Sigmoid colon (tissue), 7 donors: ENCODE results near the gene OVOL2. TPM values are rescaled to one million over a fixed set of nuclear protein-coding genes. Genes with fewer than 3 reads are reported as not detected.

ENCODE experiments used
- DNase-seq: peaks from one replicate; pipeline ENCODE4 v3.0.0-alpha.2; 2019
- H3K27ac ChIP-seq, 4 donors: fragments of 200-600 bp; sonication (generic); one replicate each; pipeline ENCODE4 v1.5.1; 2016 to 2019; ENCODE audit warnings: mild to moderate bottlenecking in 1 of 4
- H3K27me3 ChIP-seq, 3 donors: fragments of 200-600 bp; sonication (generic); one replicate each; pipeline ENCODE4 v1.5.1; 2019; ENCODE audit warnings: mild to moderate bottlenecking in 1 of 3
- H3K36me3 ChIP-seq, 4 donors: fragments of 200-600 bp; sonication (generic); one replicate each; pipeline ENCODE4 v1.5.1; 2016 to 2019
- H3K4me1 ChIP-seq, 4 donors: fragments of 200-600 bp; sonication (generic); one replicate each; pipeline ENCODE4 v1.5.1; 2017 to 2019
- H3K4me3 ChIP-seq, 4 donors: fragments of 200-600 bp; sonication (generic); one replicate each; pipeline ENCODE4 v1.5.1; 2017 to 2019; ENCODE audit warnings: mild to moderate bottlenecking in 2 of 4, moderate library complexity in 1 of 4
- H3K9me3 ChIP-seq, 4 donors: fragments of 200-600 bp in 3 of 4; sonication (generic) in 3 of 4; one replicate each; pipeline versions ENCODE4 v1.5.1 to v1.6.1; 2013 to 2019
- EP300 ChIP-seq, 4 donors: sonication (generic); formaldehyde crosslinking; IDR thresholded peaks; one replicate each; pipeline ENCODE4 v1.6.1; 2017; ENCODE audit warnings: antibody characterized with exemption in 4 of 4
- POLR2A ChIP-seq, 2 donors: fragments of 450-650 bp; IDR thresholded peaks; one replicate each; pipeline ENCODE4 v1.6.1; 2016; ENCODE audit warnings: antibody characterized with exemption in 2 of 2, mild to moderate bottlenecking in 2 of 2, moderate library complexity in 2 of 2
- POLR2AphosphoS5 ChIP-seq, 4 donors: sonication (generic); formaldehyde crosslinking; IDR thresholded peaks; one replicate each; pipeline ENCODE4 v1.6.1; 2017; ENCODE audit warnings: antibody characterized with exemption in 4 of 4
- WGBS, 2 donors: extraction: QIAGEN DNeasy Blood & Tissue Kit; methylation state at CpG; one replicate each; pipeline ENCODE4 v1.1.7; 2013; 5-methylcytosine and 5-hydroxymethylcytosine counted together
- intact Hi-C: fragments of 100-400 bp; cut with DNase I; formaldehyde crosslinking; loops from one replicate; pipeline ENCODE4 v1.15.1; 2023
- polyA plus RNA-seq, 3 donors: library from polyadenylated mRNA; stranded (reverse); fragments of 200-250 nt; gene quantifications; one replicate each; pipeline ENCODE4 v1.2.3, GENCODE V29; 2013
- total RNA-seq, 4 donors: library from RNA; depleted of rRNA; stranded (reverse); fragments of >200 nt; gene quantifications; one replicate each; pipeline ENCODE4 v1.1.0, GENCODE V29; 2016
- TF ChIP-seq, protein P1 (sequence below), 4 experiments: fragments of 450-650 bp in 3 of 4; fragments of 200-600 bp in 1 of 4; IDR thresholded peaks; one replicate each; pipeline ENCODE4 v1.5.1; 2016 to 2019; ENCODE audit warnings: antibody characterized with exemption in 4 of 4, mild to moderate bottlenecking in 3 of 4, moderate library complexity in 2 of 4
- donor health status: healthy with polysubstance abuse.
- donor health status: Bipolar disorder and iron deficiency.
- donor health status: healthy.

The OVOL2 gene
- total and polyA plus RNA-seq, 7 donors: 9.6 to 15.7 (median 13.2) TPM; not detected in 4

- no peak overlapping the region for H3K4me3 ChIP-seq
- TF ChIP-seq POLR2AphosphoS5 (IDR thresholded peaks at IDR 0.05) (no peak), EP300 (IDR thresholded peaks at IDR 0.05) (no peak)
- intact Hi-C loops: no loop called here
- no peaks in the 10 kb centered on the region for H3K36me3 ChIP-seq
- WGBS, 2 donors: 92 to 94% methylated on average over 10 of the region's 10 CpGs
- no peak for DNase-seq
- no peak overlapping the region for H3K27ac ChIP-seq
- H3K9me3 ChIP-seq: no peaks in the 10 kb centered on the region
- H3K27me3 ChIP-seq: no peaks in the 10 kb centered on the region
- no peaks in the 10 kb centered on the region for H3K4me1 ChIP-seq
Measured at GRCh38 chr20:18018100-18018499, 39.6 kb downstream of the OVOL2 start.

DNA sequence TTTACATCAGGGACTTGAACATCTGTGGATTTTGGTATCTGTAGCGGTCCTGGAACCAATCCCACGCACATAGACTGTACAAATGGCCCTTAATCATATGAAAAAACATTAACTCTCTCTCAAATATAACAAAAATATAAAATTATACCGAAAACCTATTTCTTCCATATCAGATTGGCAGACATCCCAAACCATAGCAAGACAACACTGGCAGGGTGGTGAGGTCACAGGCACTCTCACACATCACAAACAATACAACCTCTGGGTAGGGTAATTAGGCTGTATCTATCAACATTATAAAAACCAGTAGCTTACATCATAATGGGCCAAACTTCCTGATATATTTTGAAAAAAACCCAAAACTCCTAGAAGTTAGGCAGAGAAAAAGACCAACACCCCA is 40.9 kb downstream of the OVOL2 start:
- Histone ChIP-seq H3K4me3 (no peak overlapping the region), H3K36me3 (no peaks in the 10 kb centered on the region), H3K27me3 (no peaks in the 10 kb centered on the region), H3K9me3 (no peaks in the 10 kb centered on the region), H3K27ac (no peak overlapping the region), H3K4me1 (no peaks in the 10 kb centered on the region)
- WGBS, 2 donors: 29 to 72% methylated on average over 3 of the region's 3 CpGs
- intact Hi-C loops: no loop called here
- TF ChIP-seq EP300 (IDR thresholded peaks at IDR 0.05): no peak
- no peak for TF ChIP-seq POLR2A (IDR thresholded peaks at IDR 0.05)
- no peak for TF ChIP-seq POLR2AphosphoS5 (IDR thresholded peaks at IDR 0.05)
- TF ChIP-seq, protein P1, sequence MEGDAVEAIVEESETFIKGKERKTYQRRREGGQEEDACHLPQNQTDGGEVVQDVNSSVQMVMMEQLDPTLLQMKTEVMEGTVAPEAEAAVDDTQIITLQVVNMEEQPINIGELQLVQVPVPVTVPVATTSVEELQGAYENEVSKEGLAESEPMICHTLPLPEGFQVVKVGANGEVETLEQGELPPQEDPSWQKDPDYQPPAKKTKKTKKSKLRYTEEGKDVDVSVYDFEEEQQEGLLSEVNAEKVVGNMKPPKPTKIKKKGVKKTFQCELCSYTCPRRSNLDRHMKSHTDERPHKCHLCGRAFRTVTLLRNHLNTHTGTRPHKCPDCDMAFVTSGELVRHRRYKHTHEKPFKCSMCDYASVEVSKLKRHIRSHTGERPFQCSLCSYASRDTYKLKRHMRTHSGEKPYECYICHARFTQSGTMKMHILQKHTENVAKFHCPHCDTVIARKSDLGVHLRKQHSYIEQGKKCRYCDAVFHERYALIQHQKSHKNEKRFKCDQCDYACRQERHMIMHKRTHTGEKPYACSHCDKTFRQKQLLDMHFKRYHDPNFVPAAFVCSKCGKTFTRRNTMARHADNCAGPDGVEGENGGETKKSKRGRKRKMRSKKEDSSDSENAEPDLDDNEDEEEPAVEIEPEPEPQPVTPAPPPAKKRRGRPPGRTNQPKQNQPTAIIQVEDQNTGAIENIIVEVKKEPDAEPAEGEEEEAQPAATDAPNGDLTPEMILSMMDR (IDR thresholded peaks at IDR 0.05): no peak
- no peak for DNase-seq

- Histone ChIP-seq H3K4me3 (no peak overlapping the region), H3K36me3 (no peaks in the 10 kb centered on the region), H3K27ac (no peak overlapping the region), H3K27me3 (no peaks in the 10 kb centered on the region), H3K4me1 (no peaks in the 10 kb centered on the region), H3K9me3 (no peaks in the 10 kb centered on the region)
- DNase-seq: no peak
- no peak for TF ChIP-seq POLR2A (IDR thresholded peaks at IDR 0.05)
- no peak for TF ChIP-seq EP300 (IDR thresholded peaks at IDR 0.05)
- TF ChIP-seq, protein P1 (IDR thresholded peaks at IDR 0.05): no peak
- TF ChIP-seq POLR2AphosphoS5 (IDR thresholded peaks at IDR 0.05): no peak
- intact Hi-C loops: no loop called here
- WGBS, 2 donors: 91 to 95% methylated on average over 6 of the region's 6 CpGs
Measured at GRCh38 chr20:18014411-18014810, 43.3 kb downstream of the OVOL2 start.

GRCh38 chr20:18012901-18013300 is 44.8 kb downstream of the OVOL2 start:
- H3K4me3 ChIP-seq: no peak overlapping the region
- peaks cover 0 to 3% (median 2%) of the 10 kb centered on the region in 4 donors for H3K4me1 ChIP-seq
- no peaks in the 10 kb centered on the region for H3K9me3 ChIP-seq
- TF ChIP-seq EP300 (IDR thresholded peaks at IDR 0.05): no peak
- DNase-seq: no peak
- H3K27me3 ChIP-seq: no peaks in the 10 kb centered on the region
- intact Hi-C loops: no loop called here
- H3K36me3 ChIP-seq: no peaks in the 10 kb centered on the region
- H3K27ac ChIP-seq: no peak overlapping the region
- 94 to 96% methylated on average over 2 of the region's 2 CpGs for WGBS, 2 donors

DNA sequence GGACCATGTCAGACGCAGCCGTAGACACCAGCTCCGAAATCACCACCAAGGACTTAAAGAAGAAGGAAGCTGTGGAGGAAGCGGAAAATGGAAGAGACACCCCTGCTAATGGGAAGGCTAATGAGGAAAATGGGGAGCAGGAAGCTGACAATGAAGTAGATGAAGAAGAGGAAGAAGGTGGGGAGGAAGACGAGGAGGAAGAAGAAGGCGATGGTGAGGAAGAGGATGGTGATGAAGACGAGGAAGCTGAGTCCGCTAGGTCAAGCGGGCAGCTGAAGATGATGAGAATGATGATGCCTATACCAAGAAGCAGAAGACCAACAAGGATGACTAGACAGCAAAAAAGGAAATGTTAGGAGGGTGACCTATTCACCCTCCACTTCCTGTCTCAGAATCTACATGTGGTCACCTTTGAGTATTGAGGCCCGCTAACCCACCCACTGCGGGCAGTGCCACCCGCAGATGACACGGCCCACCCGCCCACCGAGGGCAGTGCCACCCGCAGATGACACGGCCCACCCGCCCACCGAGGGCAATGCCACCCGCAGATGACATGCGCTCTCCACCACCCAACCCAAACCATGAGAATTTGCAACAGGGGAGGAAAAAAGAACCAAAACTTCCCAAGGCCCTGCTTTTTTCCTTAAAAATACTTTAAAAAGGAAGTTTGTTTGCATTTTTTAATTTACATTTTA is 45.6 kb downstream of the OVOL2 start:
- Histone ChIP-seq H3K27me3 (no peaks in the 10 kb centered on the region), H3K9me3 (no peaks in the 10 kb centered on the region), H3K36me3 (no peaks in the 10 kb centered on the region), H3K4me1 (peaks cover 0 to 11% (median 10%) of the 10 kb centered on the region in 4 donors), H3K4me3 (no peak overlapping the region), H3K27ac (no peak overlapping the region)
- DNase-seq: no peak
- intact Hi-C loops: no loop called here
- TF ChIP-seq EP300 (IDR thresholded peaks at IDR 0.05) (no peak), POLR2AphosphoS5 (IDR thresholded peaks at IDR 0.05) (no peak), POLR2A (IDR thresholded peaks at IDR 0.05) (no peak)
- TF ChIP-seq, protein P1 (IDR thresholded peaks at IDR 0.05): no peak
- 93% methylated on average over 21 of the region's 21 CpGs for WGBS, 2 donors

DNA sequence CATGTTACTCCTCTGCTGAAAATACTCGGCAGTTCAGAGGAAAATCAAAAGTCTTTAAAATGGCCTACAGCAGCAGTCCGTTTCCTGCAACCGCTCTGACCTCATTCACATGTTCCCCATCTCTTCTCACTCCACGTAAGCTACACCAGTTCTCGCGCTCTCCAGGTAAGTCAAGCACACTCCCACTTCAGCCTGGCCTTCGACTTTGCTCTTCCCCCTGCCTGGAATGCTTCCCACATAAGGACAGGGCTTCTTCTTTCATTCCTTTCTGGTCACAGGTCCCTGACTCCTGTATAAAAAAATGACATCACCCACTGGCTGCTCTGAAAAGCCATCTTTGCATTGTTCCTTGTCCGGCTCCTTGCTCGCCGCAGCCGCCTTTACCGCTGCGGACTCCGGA is 46.2 kb downstream of the OVOL2 start:
- no peak for DNase-seq
- WGBS, 2 donors: 94 to 95% methylated on average over 14 of the region's 14 CpGs
- Histone ChIP-seq H3K4me1 (peaks cover 0 to 17% (median 12%) of the 10 kb centered on the region in 4 donors), H3K4me3 (no peak overlapping the region), H3K36me3 (no peaks in the 10 kb centered on the region), H3K27ac (no peak overlapping the region), H3K9me3 (no peaks in the 10 kb centered on the region), H3K27me3 (no peaks in the 10 kb centered on the region)
- TF ChIP-seq, protein P1 (IDR thresholded peaks at IDR 0.05): no peak
- TF ChIP-seq POLR2A (IDR thresholded peaks at IDR 0.05) (no peak), EP300 (IDR thresholded peaks at IDR 0.05) (no peak), POLR2AphosphoS5 (IDR thresholded peaks at IDR 0.05) (no peak)
- intact Hi-C loops: no loop called here
